HepG2 (cell line): Measurements from ENCODE around the gene DHX58. TPM values are rescaled to one million over a fixed set of nuclear protein-coding genes. Genes with fewer than 3 reads are reported as not detected.

Source experiments
- BORCS8-MEF2B ChIP-seq: sonication (generic); formaldehyde crosslinking; IDR thresholded peaks from 2 replicates; pipeline ENCODE4 v1.8.0; 2022; ENCODE audit warnings: mild to moderate bottlenecking, missing genetic modification reagents
- ELF3 ChIP-seq: IDR thresholded peaks from 2 replicates; pipeline ENCODE4 v1.6.1; 2016; ENCODE audit warnings: missing genetic modification reagents, missing compliant biosample characterization
- GATAD2A ChIP-seq: IDR thresholded peaks from 2 replicates; pipeline ENCODE4 v1.6.1; 2016
- HOXA3 ChIP-seq: sonication (generic); formaldehyde crosslinking; IDR thresholded peaks from 2 replicates; pipeline ENCODE4 v1.5.0; 2020; ENCODE audit warnings: missing genetic modification reagents
- KDM2A ChIP-seq: sonication (generic); formaldehyde crosslinking; IDR thresholded peaks from 2 replicates; pipeline ENCODE4 v1.4.0; 2020; ENCODE audit warnings: low read depth, missing genetic modification reagents, borderline replicate concordance
- KDM5A ChIP-seq: fragments of 200-600 bp; sonication (generic); IDR thresholded peaks from 2 replicates; pipeline ENCODE4 v1.7.0; 2018; ENCODE audit warnings: antibody characterized with exemption, mild to moderate bottlenecking, low read length, borderline replicate concordance
- KLF6 ChIP-seq: IDR thresholded peaks from 2 replicates; pipeline ENCODE4 v1.8.0; 2016; ENCODE audit warnings: missing biosample characterization, missing genetic modification reagents
- PITX1 ChIP-seq: sonication (generic); formaldehyde crosslinking; IDR thresholded peaks from 2 replicates; pipeline ENCODE4 v1.5.1; 2020; ENCODE audit warnings: mild to moderate bottlenecking, missing genetic modification reagents
- RAD21 ChIP-seq: fragments of 450-650 bp; formaldehyde crosslinking; IDR thresholded peaks from 2 replicates; pipeline ENCODE4 v1.5.0; 2020; ENCODE audit warnings: mild to moderate bottlenecking
- RBM22 ChIP-seq: fragments of 200-400 bp; formaldehyde crosslinking; optimal IDR thresholded peaks from 2 replicates; pipeline ENCODE3; 2017; ENCODE audit warnings: mild to moderate bottlenecking, low read length, moderate library complexity
- RXRA ChIP-seq: sonication (generic); formaldehyde crosslinking; IDR thresholded peaks from 2 replicates; pipeline ENCODE4 v1.5.1; 2020; ENCODE audit warnings: missing genetic modification reagents
- SALL1 ChIP-seq: sonication (generic); formaldehyde crosslinking; IDR thresholded peaks from 2 replicates; pipeline ENCODE4 v1.8.0; 2022; ENCODE audit warnings: mild to moderate bottlenecking, missing genetic modification reagents
- SMC3 ChIP-seq: IDR thresholded peaks from 2 replicates; pipeline ENCODE4 v1.6.1; 2011; ENCODE audit warnings: low read length, improper control_type of control experiment
- STAG1 ChIP-seq: sonication (generic); formaldehyde crosslinking; IDR thresholded peaks from 2 replicates; pipeline ENCODE4 v1.4.0; 2020; ENCODE audit warnings: missing genetic modification reagents
- YY1 ChIP-seq: IDR thresholded peaks from 2 replicates; pipeline ENCODE4 v1.6.1; 2011; ENCODE audit warnings: low read length, low read depth, moderate library complexity, mild to moderate bottlenecking; ENCODE audit not compliant: insufficient read depth, insufficient replicate concordance
- ZNF510 ChIP-seq: sonication (generic); formaldehyde crosslinking; IDR thresholded peaks from 2 replicates; pipeline ENCODE4 v1.4.0; 2020; ENCODE audit warnings: low read depth, mild to moderate bottlenecking, missing genetic modification reagents
- ZNF614 ChIP-seq: IDR thresholded peaks from 2 replicates; pipeline ENCODE4 v1.6.1; 2018; ENCODE audit warnings: missing biosample characterization, missing genetic modification reagents, inconsistent platforms, borderline replicate concordance
- polyA plus RNA-seq, 8 experiments: library from polyadenylated mRNA; depleted of rRNA in 3 of 8; stranded (reverse) in 7 of 8; unstranded in 1 of 8; fragments of >200 nt; fragmentation: Illumina TruSeq in 4 of 8; extraction: Trizol in 4 of 8; gene quantifications; 2 replicates each; pipeline versions ENCODE4 v1.2.1 to v1.2.3, GENCODE V29; 2011 to 2016; ENCODE audit warnings: low read depth in 4 of 8, missing spikeins in 1 of 8, mixed read lengths in 1 of 8; ENCODE audit not compliant: insufficient read depth in 1 of 8
- total RNA-seq, 5 experiments: library from RNA; depleted of rRNA; stranded (reverse); fragments of >200 nt; fragmentation: Illumina TruSeq; extraction: Trizol; gene quantifications; 2 replicates each; pipeline ENCODE4 v1.2.3, GENCODE V29; 2016; ENCODE audit warnings: low read depth in 1 of 5
- TF ChIP-seq, protein P1 (sequence below): sonication (generic); formaldehyde crosslinking; IDR thresholded peaks from 2 replicates; pipeline ENCODE4 v1.4.0; 2020; ENCODE audit warnings: missing genetic modification reagents, borderline replicate concordance
- TF ChIP-seq, protein P2 (sequence below): sonication (generic); formaldehyde crosslinking; IDR thresholded peaks from 2 replicates; pipeline ENCODE4 v1.8.0; 2022; ENCODE audit warnings: mild to moderate bottlenecking, missing genetic modification reagents, borderline replicate concordance
- TF ChIP-seq, protein P3 (sequence below): IDR thresholded peaks from 2 replicates; pipeline ENCODE4 v1.6.1; 2012; ENCODE audit warnings: inconsistent platforms
- TF ChIP-seq, protein P4 (sequence below): sonication (generic); formaldehyde crosslinking; IDR thresholded peaks from 2 replicates; pipeline ENCODE4 v1.5.0; 2020; ENCODE audit warnings: mild to moderate bottlenecking, missing genetic modification reagents

The DHX58 gene
- total and polyA plus RNA-seq, 2 of the 13 experiments (the other 11 are each of a cell fraction or from before 2014, with no cell fraction given) = 6.7 to 7.8 TPM

DNA sequence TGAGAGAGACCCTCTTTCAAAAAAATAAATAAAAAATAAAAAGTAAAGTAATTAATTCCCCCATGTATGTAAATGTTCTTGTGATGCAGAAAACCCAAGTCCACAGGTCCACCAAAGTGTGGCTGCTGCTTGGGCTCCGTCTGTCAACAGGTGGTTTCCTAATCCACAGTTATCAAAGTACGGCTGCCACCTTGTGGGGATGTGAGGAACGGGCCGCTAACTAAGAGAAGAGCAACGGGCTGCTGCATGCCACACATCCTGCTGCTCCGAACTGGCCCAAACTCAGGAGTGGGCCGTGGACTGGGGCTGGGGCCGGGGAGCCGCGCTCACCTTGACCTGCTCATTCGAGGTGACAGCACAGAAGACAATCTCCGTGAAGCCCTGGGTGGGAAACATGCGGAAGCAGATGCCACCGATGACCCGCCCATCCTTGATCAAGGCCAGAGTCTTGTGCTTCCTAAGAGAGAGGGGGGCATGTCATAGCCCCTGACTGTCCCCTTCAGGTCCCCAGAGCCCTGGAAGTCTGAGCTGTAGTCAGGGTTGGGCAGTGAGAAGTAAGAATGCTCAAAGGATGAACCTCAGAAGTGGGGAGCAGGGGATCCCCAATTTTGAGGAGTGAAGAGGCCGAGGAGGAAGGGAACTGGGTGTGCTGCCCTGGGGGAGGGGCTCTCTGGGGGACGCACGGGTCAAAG lies 4.3 kb upstream of the DHX58 start (continued):
- TF ChIP-seq, protein P1, sequence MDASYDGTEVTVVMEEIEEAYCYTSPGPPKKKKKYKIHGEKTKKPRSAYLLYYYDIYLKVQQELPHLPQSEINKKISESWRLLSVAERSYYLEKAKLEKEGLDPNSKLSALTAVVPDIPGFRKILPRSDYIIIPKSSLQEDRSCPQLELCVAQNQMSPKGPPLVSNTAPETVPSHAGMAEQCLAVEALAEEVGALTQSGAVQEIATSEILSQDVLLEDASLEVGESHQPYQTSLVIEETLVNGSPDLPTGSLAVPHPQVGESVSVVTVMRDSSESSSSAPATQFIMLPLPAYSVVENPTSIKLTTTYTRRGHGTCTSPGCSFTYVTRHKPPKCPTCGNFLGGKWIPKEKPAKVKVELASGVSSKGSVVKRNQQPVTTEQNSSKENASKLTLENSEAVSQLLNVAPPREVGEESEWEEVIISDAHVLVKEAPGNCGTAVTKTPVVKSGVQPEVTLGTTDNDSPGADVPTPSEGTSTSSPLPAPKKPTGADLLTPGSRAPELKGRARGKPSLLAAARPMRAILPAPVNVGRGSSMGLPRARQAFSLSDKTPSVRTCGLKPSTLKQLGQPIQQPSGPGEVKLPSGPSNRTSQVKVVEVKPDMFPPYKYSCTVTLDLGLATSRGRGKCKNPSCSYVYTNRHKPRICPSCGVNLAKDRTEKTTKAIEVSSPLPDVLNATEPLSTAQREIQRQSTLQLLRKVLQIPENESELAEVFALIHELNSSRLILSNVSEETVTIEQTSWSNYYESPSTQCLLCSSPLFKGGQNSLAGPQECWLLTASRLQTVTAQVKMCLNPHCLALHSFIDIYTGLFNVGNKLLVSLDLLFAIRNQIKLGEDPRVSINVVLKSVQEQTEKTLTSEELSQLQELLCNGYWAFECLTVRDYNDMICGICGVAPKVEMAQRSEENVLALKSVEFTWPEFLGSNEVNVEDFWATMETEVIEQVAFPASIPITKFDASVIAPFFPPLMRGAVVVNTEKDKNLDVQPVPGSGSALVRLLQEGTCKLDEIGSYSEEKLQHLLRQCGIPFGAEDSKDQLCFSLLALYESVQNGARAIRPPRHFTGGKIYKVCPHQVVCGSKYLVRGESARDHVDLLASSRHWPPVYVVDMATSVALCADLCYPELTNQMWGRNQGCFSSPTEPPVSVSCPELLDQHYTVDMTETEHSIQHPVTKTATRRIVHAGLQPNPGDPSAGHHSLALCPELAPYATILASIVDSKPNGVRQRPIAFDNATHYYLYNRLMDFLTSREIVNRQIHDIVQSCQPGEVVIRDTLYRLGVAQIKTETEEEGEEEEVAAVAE (CRISPR knock-in tag) = peak; percentile 33; the same call in 1 of the 2 replicates
- TF ChIP-seq, protein P2, sequence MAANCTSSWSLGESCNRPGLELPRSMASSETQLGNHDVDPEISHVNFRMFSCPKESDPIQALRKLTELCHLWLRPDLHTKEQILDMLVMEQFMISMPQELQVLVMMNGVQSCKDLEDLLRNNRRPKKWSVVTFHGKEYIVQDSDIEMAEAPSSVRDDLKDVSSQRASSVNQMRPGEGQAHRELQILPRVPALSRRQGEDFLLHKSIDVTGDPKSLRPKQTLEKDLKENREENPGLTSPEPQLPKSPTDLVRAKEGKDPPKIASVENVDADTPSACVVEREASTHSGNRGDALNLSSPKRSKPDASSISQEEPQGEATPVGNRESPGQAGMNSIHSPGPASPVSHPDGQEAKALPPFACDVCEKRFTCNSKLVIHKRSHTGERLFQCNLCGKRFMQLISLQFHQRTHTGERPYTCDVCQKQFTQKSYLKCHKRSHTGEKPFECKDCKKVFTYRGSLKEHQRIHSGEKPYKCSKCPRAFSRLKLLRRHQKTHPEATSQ (CRISPR knock-in tag) = no peak
- peak; percentile 97 for TF ChIP-seq STAG1 (CRISPR knock-in tag)
- peak; percentile 23; the same call in 1 of the 2 replicates for TF ChIP-seq ELF3
- TF ChIP-seq KDM5A = no peak
- peak; percentile 48 for TF ChIP-seq RBM22
- TF ChIP-seq, protein P3, sequence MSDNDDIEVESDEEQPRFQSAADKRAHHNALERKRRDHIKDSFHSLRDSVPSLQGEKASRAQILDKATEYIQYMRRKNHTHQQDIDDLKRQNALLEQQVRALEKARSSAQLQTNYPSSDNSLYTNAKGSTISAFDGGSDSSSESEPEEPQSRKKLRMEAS = peak; percentile 28; the same call in 1 of the 2 replicates
- TF ChIP-seq ZNF614 (CRISPR knock-in tag) = peak; percentile 75
- no peak for TF ChIP-seq ZNF510
- TF ChIP-seq SMC3 = peak; percentile 95
- TF ChIP-seq KDM2A = peak; percentile 62; the same call in 1 of the 2 replicates
- peak; percentile 59 for TF ChIP-seq GATAD2A (CRISPR knock-in tag)
- TF ChIP-seq RAD21 (CRISPR knock-in tag) = peak; percentile 95
- peak; percentile 54; the same call in 1 of the 2 replicates for TF ChIP-seq HOXA3 (CRISPR knock-in tag)
- TF ChIP-seq, protein P4, sequence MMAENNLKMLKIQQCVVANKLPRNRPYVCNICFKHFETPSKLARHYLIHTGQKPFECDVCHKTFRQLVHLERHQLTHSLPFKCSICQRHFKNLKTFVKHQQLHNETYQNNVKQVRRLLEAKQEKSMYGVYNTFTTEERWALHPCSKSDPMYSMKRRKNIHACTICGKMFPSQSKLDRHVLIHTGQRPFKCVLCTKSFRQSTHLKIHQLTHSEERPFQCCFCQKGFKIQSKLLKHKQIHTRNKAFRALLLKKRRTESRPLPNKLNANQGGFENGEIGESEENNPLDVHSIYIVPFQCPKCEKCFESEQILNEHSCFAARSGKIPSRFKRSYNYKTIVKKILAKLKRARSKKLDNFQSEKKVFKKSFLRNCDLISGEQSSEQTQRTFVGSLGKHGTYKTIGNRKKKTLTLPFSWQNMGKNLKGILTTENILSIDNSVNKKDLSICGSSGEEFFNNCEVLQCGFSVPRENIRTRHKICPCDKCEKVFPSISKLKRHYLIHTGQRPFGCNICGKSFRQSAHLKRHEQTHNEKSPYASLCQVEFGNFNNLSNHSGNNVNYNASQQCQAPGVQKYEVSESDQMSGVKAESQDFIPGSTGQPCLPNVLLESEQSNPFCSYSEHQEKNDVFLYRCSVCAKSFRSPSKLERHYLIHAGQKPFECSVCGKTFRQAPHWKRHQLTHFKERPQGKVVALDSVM (CRISPR knock-in tag) = peak; percentile 59
- TF ChIP-seq YY1 = peak; percentile 39
- peak; percentile 35; the same call in 1 of the 2 replicates for TF ChIP-seq SALL1 (CRISPR knock-in tag)
- TF ChIP-seq KLF6 (CRISPR knock-in tag) = 0 out of 2 replicates have a peak, but pooled peaks have one; percentile 48
- TF ChIP-seq BORCS8-MEF2B (CRISPR knock-in tag) = 0 out of 2 replicates have a peak, but pooled peaks have one; percentile 29
- TF ChIP-seq RXRA = 0 out of 2 replicates have a peak, but pooled peaks have one; percentile 30
- peak; percentile 53; the same call in 1 of the 2 replicates for TF ChIP-seq PITX1 (CRISPR knock-in tag)
